Hepatocyte (in vitro differentiated cells): ENCODE data around the gene KIAA1755. TPM values are rescaled to one million over a fixed set of nuclear protein-coding genes. Genes with fewer than 3 reads are reported as not detected.

Experiments
- DNase-seq: peaks from one replicate; pipeline ENCODE4 v3.0.0-alpha.2; 2016; ENCODE audit warnings: low spot score
- H2AFZ ChIP-seq: fragments of 200-600 bp; sonication (generic); 2 replicates; pipeline ENCODE4 v1.6.0; 2016; ENCODE audit warnings: antibody characterized with exemption, mild to moderate bottlenecking
- H3K27ac ChIP-seq: fragments of 200-600 bp; sonication (generic); 2 replicates; pipeline ENCODE4 v1.5.1; 2016; ENCODE audit warnings: mild to moderate bottlenecking
- H3K27me3 ChIP-seq: fragments of 200-600 bp; sonication (generic); 2 replicates; pipeline ENCODE4 v1.6.1; 2016
- H3K36me3 ChIP-seq: fragments of 200-600 bp; sonication (generic); replicated peaks from 2 replicates; pipeline ENCODE4 v1.5.1; 2016; ENCODE audit warnings: low read depth; ENCODE audit not compliant: insufficient read depth
- H3K4me1 ChIP-seq: fragments of 200-600 bp; sonication (generic); 2 replicates; pipeline ENCODE4 v1.5.1; 2016; ENCODE audit warnings: mild to moderate bottlenecking, moderate library complexity; ENCODE audit not compliant: insufficient read depth
- H3K4me2 ChIP-seq: fragments of 200-600 bp; sonication (generic); 2 replicates; pipeline ENCODE4 v1.6.0; 2016
- H3K4me3 ChIP-seq: fragments of 200-600 bp; sonication (generic); 2 replicates; pipeline ENCODE4 v1.5.1; 2016; ENCODE audit warnings: mild to moderate bottlenecking
- H3K79me2 ChIP-seq: fragments of 200-600 bp; sonication (generic); 2 replicates; pipeline ENCODE4 v1.6.0; 2017; ENCODE audit warnings: mild to moderate bottlenecking
- H3K9me2 ChIP-seq: fragments of 200-600 bp; sonication (generic); replicated peaks from 2 replicates; pipeline ENCODE4 v1.6.0; 2017; ENCODE audit warnings: mild to moderate bottlenecking; ENCODE audit not compliant: insufficient read depth
- H3K9me3 ChIP-seq: fragments of 200-600 bp; sonication (generic); 2 replicates; pipeline ENCODE4 v1.5.1; 2016; ENCODE audit warnings: low read depth, mild to moderate bottlenecking
- H4K20me1 ChIP-seq: fragments of 200-600 bp; sonication (generic); 2 replicates; pipeline ENCODE4 v1.6.0; 2016; ENCODE audit warnings: mild to moderate bottlenecking; ENCODE audit not compliant: insufficient read depth, poor library complexity, severe bottlenecking
- CTCF ChIP-seq: fragments of 200-600 bp; sonication (generic); IDR thresholded peaks from 2 replicates; pipeline ENCODE4 v1.5.1; 2016; ENCODE audit warnings: antibody characterized with exemption, mild to moderate bottlenecking; ENCODE audit not compliant: poor library complexity
- EZH2 ChIP-seq: fragments of 200-600 bp; sonication (generic); IDR thresholded peaks from 2 replicates; pipeline ENCODE4 v1.6.1; 2016; ENCODE audit warnings: antibody characterized with exemption, mild to moderate bottlenecking, borderline replicate concordance
- EZH2phosphoT487 ChIP-seq: fragments of 200-600 bp; sonication (generic); IDR thresholded peaks from one replicate; pipeline ENCODE4 v1.6.1; 2018; ENCODE audit warnings: antibody characterized with exemption, mild to moderate bottlenecking, low read depth, moderate library complexity; ENCODE audit not compliant: unreplicated experiment, severe bottlenecking
- WGBS: methylation state at CpG from one replicate; pipeline ENCODE4 v1.1.6; 2016; ENCODE audit warnings: low lambda C conversion rate; ENCODE audit errors: missing lambda C conversion rate; 5-methylcytosine and 5-hydroxymethylcytosine counted together
- polyA plus RNA-seq: library from polyadenylated mRNA; unstranded; fragments of >200 nt; fragmentation: Nextera tagmentation; extraction: Ambion mirVana; gene quantifications from 2 replicates; pipeline ENCODE4 v1.2.1, GENCODE V29; 2016
- total RNA-seq: library from RNA; depleted of rRNA; stranded (reverse); fragments of >200 nt; gene quantifications from 2 replicates; pipeline ENCODE4 v1.2.3, GENCODE V29; 2014

The KIAA1755 gene
- total and polyA plus RNA-seq, 2 experiments from 2014 or later = 1.6 to 3.4 TPM

GRCh38 chr20:38177201-38177600 lies 83.3 kb downstream of the KIAA1755 start:
- Histone ChIP-seq H3K27ac (no peak overlapping the region), H3K36me3 (no peaks in the 10 kb centered on the region), H2AFZ (no peak overlapping the region), H3K4me2 (no peak overlapping the region), H3K4me3 (no peak overlapping the region), H3K79me2 (no peaks in the 10 kb centered on the region), H4K20me1 (no peaks in the 10 kb centered on the region), H3K9me2 (no peaks in the 10 kb centered on the region), H3K9me3 (no peaks in the 10 kb centered on the region), H3K4me1 (peaks cover 8% of the 10 kb centered on the region), H3K27me3 (no peaks in the 10 kb centered on the region)
- no peak for DNase-seq
- TF ChIP-seq EZH2 (no peak), EZH2phosphoT487 (no peak), CTCF (no peak)
- 91% methylated on average over 8 of the region's 9 CpGs for WGBS

GRCh38 chr20:38175304-38176180 lies 85.0 kb downstream of the KIAA1755 start:
- WGBS = 76% methylated on average over 16 of the region's 16 CpGs
- Histone ChIP-seq H4K20me1 (no peaks in the 10 kb centered on the region), H3K9me2 (no peaks in the 10 kb centered on the region), H2AFZ (no peak overlapping the region), H3K4me1 (peaks cover 21% of the 10 kb centered on the region), H3K36me3 (no peaks in the 10 kb centered on the region), H3K79me2 (no peaks in the 10 kb centered on the region), H3K9me3 (no peaks in the 10 kb centered on the region), H3K27ac (no peak overlapping the region), H3K27me3 (no peaks in the 10 kb centered on the region), H3K4me2 (no peak overlapping the region), H3K4me3 (no peak overlapping the region)
- DNase-seq = no peak
- TF ChIP-seq EZH2 (no peak), EZH2phosphoT487 (no peak), CTCF (no peak)

GRCh38 chr20:38173237-38174156 lies 87.0 kb downstream of the KIAA1755 start:
- Histone ChIP-seq H3K4me3 (no peak overlapping the region), H3K27ac (peak overlapping the region; percentile 86), H3K36me3 (no peaks in the 10 kb centered on the region), H3K27me3 (no peaks in the 10 kb centered on the region), H3K4me1 (peaks cover 37% of the 10 kb centered on the region), H3K9me3 (no peaks in the 10 kb centered on the region), H2AFZ (no peak overlapping the region), H3K9me2 (no peaks in the 10 kb centered on the region), H3K4me2 (no peak overlapping the region), H3K79me2 (no peaks in the 10 kb centered on the region), H4K20me1 (no peaks in the 10 kb centered on the region)
- no peak for TF ChIP-seq EZH2
- TF ChIP-seq CTCF = no peak
- TF ChIP-seq EZH2phosphoT487 = no peak
- 67% methylated on average over 14 of the region's 14 CpGs for WGBS
- peak; percentile 82 for DNase-seq
